ENCODE data around the gene RAP2B. TPM values are rescaled to one million over a fixed set of nuclear protein-coding genes. Genes with fewer than 3 reads are reported as not detected.
"Not testable (repeated sequence)": the region's sequence is repeated elsewhere in the genome, so short reads cannot be mapped to it uniquely, and the experiment has no call there.

Gene RAP2B
- total RNA-seq, 1 experiment from 2014 or later: 65.7 TPM

DNA sequence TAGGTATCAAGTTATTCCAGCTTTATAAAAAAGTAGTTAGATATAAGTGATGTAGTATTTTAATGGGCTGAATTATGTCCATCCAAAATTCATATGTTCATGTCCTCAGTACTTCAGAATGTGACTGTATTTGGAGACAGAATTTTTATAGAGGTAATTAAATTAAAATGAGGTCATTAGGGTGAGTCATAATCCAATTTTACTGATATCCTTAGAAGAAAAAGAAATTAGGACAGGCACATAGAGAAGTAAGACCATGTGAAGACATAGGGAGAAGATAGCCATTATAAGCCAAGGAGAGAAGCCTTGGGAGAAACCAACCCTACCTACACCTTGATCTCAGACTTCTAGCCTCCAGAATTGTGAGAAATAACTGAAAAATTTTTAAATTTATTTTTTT lies 30.3 kb downstream of the RAP2B start:
- intact Hi-C loops (cut with micrococcal nuclease; ENCODE audit: unreplicated experiment): no loop called here
- BruUV-seq (replicated peaks): no TSS peak
- H3K4me1 Mint-ChIP-seq (ENCODE audit: low read depth, unreplicated experiment): no peaks in the 10 kb centered on the region
- CTCF ChIA-PET: no interaction called here
- H3K27me3 Mint-ChIP-seq (ENCODE audit: unreplicated experiment): no peaks in the 10 kb centered on the region
- H3K9me3 Mint-ChIP-seq (ENCODE audit: low read depth, unreplicated experiment): no peaks in the 10 kb centered on the region
- no peak overlapping the region for H3K27ac Mint-ChIP-seq (ENCODE audit: unreplicated experiment)
- TF ChIP-seq, protein P1, sequence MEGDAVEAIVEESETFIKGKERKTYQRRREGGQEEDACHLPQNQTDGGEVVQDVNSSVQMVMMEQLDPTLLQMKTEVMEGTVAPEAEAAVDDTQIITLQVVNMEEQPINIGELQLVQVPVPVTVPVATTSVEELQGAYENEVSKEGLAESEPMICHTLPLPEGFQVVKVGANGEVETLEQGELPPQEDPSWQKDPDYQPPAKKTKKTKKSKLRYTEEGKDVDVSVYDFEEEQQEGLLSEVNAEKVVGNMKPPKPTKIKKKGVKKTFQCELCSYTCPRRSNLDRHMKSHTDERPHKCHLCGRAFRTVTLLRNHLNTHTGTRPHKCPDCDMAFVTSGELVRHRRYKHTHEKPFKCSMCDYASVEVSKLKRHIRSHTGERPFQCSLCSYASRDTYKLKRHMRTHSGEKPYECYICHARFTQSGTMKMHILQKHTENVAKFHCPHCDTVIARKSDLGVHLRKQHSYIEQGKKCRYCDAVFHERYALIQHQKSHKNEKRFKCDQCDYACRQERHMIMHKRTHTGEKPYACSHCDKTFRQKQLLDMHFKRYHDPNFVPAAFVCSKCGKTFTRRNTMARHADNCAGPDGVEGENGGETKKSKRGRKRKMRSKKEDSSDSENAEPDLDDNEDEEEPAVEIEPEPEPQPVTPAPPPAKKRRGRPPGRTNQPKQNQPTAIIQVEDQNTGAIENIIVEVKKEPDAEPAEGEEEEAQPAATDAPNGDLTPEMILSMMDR (IDR thresholded peaks at IDR 0.05; ENCODE audit: unreplicated experiment): no peak
- no peak for DNase-seq
- no peak overlapping the region for H3K4me3 Mint-ChIP-seq (ENCODE audit: low read depth, unreplicated experiment)
- no peaks in the 10 kb centered on the region for H3K36me3 Mint-ChIP-seq (ENCODE audit: insufficient read depth, unreplicated experiment)

DNA sequence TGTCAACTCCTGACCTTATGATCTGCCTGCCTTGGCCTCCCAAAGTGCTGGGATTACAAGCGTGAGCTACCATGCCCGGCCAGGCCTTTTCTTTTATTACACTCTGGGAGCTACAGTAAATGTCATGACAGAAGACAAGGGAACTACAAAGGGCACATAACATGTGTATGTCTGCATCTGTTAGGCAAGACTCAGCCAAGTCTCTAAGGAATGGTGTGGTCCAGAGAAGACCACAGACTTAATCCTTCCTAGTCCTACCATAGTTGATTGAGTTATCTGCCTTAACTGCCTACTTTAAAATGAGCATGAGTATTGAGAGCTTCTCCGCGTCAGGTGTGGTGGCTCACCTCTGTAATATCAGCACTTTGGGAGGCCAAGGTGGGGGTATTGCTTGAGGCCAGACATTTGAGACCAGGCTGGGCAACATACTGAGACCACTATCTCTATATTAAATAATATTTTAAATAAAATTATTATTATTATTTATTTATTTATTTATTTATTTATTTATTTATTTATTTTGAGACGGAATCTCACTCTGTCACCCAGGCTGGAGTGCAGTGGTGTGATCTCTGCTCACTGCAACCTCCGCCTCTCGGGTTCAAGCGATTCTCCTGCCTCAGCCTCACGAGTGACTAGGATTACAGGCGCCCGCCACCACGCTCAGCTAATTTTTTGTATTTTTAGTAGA lies 31.9 kb downstream of the RAP2B start:
- intact Hi-C loops (cut with micrococcal nuclease; ENCODE audit: unreplicated experiment); H3K36me3 Mint-ChIP-seq (ENCODE audit: insufficient read depth, unreplicated experiment); H3K4me1 Mint-ChIP-seq (ENCODE audit: low read depth, unreplicated experiment); BruUV-seq (replicated peaks); H3K27ac Mint-ChIP-seq (ENCODE audit: unreplicated experiment); H3K4me3 Mint-ChIP-seq (ENCODE audit: low read depth, unreplicated experiment); H3K27me3 Mint-ChIP-seq (ENCODE audit: unreplicated experiment); H3K9me3 Mint-ChIP-seq (ENCODE audit: low read depth, unreplicated experiment); DNase-seq; CTCF ChIA-PET: not testable (repeated sequence)

DNA sequence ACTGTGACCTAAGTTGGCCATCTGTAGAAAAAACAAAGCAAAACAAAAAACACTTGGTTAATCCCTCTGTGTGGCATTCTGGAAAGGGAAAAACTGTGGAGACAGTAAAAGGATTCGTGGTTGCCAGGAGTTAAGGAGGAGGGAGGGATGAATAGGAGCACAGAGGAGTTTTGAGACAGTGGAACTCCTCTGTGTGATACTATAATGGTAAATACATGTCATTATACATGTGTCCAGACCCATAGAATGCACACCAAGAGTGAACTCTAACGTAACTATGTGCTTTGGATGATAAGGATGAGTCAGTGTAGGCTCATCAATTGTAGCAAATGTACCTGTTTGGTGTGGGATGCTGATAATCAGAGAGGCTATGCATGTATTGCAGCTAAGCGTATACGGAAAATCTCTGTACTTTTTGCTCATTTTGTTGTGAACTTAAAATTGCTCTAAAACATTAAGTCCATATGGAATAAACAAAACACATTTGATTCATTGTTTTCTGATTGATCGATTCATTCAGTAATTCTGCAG lies 33.4 kb downstream of the RAP2B start:
- CTCF ChIA-PET: no interaction called here
- DNase-seq: no peak
- Mint-ChIP-seq H3K4me1 (ENCODE audit: low read depth, unreplicated experiment) (no peaks in the 10 kb centered on the region), H3K36me3 (ENCODE audit: insufficient read depth, unreplicated experiment) (no peaks in the 10 kb centered on the region), H3K27me3 (ENCODE audit: unreplicated experiment) (no peaks in the 10 kb centered on the region), H3K27ac (ENCODE audit: unreplicated experiment) (no peak overlapping the region), H3K9me3 (ENCODE audit: low read depth, unreplicated experiment) (no peaks in the 10 kb centered on the region), H3K4me3 (ENCODE audit: low read depth, unreplicated experiment) (no peak overlapping the region)
- intact Hi-C loops (cut with micrococcal nuclease; ENCODE audit: unreplicated experiment): no loop called here
- TF ChIP-seq, protein P1 (IDR thresholded peaks at IDR 0.05; ENCODE audit: unreplicated experiment): no peak
- no TSS peak for BruUV-seq (replicated peaks)

DNA sequence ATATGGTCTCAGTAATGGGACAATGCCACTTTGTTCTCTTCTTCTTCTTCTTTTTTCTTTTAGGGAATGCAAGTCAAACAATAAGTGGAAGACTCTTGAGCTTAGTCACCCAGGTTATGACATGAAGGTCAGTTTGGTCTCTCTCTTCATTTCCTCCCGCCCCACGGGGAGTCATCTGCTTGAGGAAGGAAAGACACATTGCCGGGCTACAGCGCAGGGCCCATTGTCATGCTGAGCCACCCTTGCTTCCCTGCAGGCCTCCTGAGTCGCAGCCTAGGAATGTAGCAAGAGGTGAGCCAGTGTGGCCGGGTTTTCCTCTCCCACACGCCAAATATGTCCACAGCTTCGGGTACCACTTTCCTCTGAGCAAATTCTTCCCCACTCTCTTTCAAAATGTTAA lies 47.6 kb downstream of the RAP2B start:
- TF ChIP-seq, protein P1 (IDR thresholded peaks at IDR 0.05; ENCODE audit: unreplicated experiment): no peak
- CTCF ChIA-PET: interaction anchor here (0.6 to 1.3 kb wide), 3 partner anchors 9 to 47 kb away, joined by 6 to 8 read pairs (median 7); no protein-coding TSS in a partner anchor
- no peaks in the 10 kb centered on the region for H3K36me3 Mint-ChIP-seq (ENCODE audit: insufficient read depth, unreplicated experiment)
- DNase-seq: peak; percentile 57
- H3K9me3 Mint-ChIP-seq (ENCODE audit: low read depth, unreplicated experiment): no peaks in the 10 kb centered on the region
- H3K27me3 Mint-ChIP-seq (ENCODE audit: unreplicated experiment): no peaks in the 10 kb centered on the region
- no TSS peak for BruUV-seq (replicated peaks)
- H3K4me1 Mint-ChIP-seq (ENCODE audit: low read depth, unreplicated experiment): peaks cover 16% of the 10 kb centered on the region
- H3K4me3 Mint-ChIP-seq (ENCODE audit: low read depth, unreplicated experiment): no peak overlapping the region
- intact Hi-C loops (cut with micrococcal nuclease; ENCODE audit: unreplicated experiment): loop anchor here (10.0 kb wide), 1 partner anchor 565 kb away; no protein-coding TSS in a partner anchor
- no peak overlapping the region for H3K27ac Mint-ChIP-seq (ENCODE audit: unreplicated experiment)

DNA sequence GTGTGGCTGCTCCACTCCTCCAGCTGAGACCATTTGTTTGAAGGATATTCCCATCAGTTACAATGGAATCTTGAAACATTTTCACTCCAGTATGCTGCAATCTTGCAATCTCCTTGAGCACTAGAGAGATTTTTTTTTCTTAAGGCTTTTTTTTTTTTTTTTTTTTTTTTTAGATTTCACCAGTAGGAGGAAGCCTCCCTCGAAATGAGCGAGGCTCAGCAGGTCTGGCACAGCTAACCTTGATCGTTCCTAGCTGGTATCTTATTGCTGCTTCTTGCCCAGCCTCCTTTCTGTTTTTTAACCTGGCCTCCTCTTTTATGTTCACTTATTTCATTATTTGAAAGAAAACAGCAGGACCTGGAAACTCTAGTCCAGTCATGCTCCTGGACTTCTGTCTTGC lies 48.1 kb downstream of the RAP2B start:
- Mint-ChIP-seq H3K27me3 (ENCODE audit: unreplicated experiment) (no peaks in the 10 kb centered on the region), H3K4me1 (ENCODE audit: low read depth, unreplicated experiment) (peaks cover 16% of the 10 kb centered on the region), H3K4me3 (ENCODE audit: low read depth, unreplicated experiment) (no peak overlapping the region), H3K27ac (ENCODE audit: unreplicated experiment) (no peak overlapping the region), H3K36me3 (ENCODE audit: insufficient read depth, unreplicated experiment) (no peaks in the 10 kb centered on the region), H3K9me3 (ENCODE audit: low read depth, unreplicated experiment) (no peaks in the 10 kb centered on the region)
- BruUV-seq (replicated peaks): no TSS peak
- CTCF ChIA-PET: interaction anchor here (0.7 to 1.3 kb wide), 2 partner anchors 9 to 46 kb away, joined by 6 to 8 read pairs; no protein-coding TSS in a partner anchor
- intact Hi-C loops (cut with micrococcal nuclease; ENCODE audit: unreplicated experiment): no loop called here
- DNase-seq: no peak
- TF ChIP-seq, protein P1 (IDR thresholded peaks at IDR 0.05; ENCODE audit: unreplicated experiment): no peak

All from Calu3 (cell line).